Gastrocnemius medialis (tissue), 4 donors: ENCODE measurements around the gene MAPRE2.

ENCODE experiments used
- CTCF ChIP-seq, 5 experiments: fragments of 450-650 bp in 3 of 5; fragments of 200-600 bp in 2 of 5; sonication (generic) in 2 of 5; IDR thresholded peaks in 4 of 5; conservative IDR thresholded peaks in 1 of 5; 1 replicate in 4 of 5; 2 replicates in 1 of 5; pipeline ENCODE4 v1.5.1; 2016 to 2019; ENCODE audit warnings: antibody characterized with exemption in 5 of 5, mild to moderate bottlenecking in 3 of 5, moderate library complexity in 3 of 5
- POLR2A ChIP-seq, 2 donors: fragments of 450-650 bp; IDR thresholded peaks; one replicate each; pipeline ENCODE4 v1.6.1; 2017; ENCODE audit warnings: antibody characterized with exemption in 2 of 2, mild to moderate bottlenecking in 2 of 2, moderate library complexity in 2 of 2

DNA sequence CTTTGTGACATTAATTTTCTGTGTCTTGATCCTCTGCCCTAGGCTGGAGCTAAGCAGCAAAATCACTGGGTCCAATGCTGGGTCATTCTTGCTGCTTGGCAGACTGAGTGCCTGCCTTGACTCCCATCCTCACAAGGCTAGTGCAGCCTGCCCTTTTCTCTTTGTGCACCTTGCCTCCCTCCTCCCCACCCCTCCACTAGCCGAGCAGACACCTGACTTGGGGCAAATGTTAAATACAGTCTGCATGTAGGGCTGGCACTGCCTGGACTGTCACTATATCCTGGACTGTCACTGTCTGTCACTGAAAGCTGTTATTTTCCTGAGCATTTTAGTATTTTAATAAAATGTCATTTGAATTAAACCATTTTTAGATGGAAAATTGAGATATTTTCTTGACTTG, 33.4 kb downstream of the MAPRE2 start:
- TF ChIP-seq CTCF (IDR thresholded peaks at IDR 0.05 in 4 of 5, conservative IDR thresholded peaks at IDR 0.05 in 1 of 5) (no peak), POLR2A (IDR thresholded peaks at IDR 0.05) (no peak)
